IMR-90 (cell line): ENCODE data around the gene MYOM1. TPM values are rescaled to one million over a fixed set of nuclear protein-coding genes. Genes with fewer than 3 reads are reported as not detected.
A peak's percentile ranks its signal among the peaks of the same experiment; 100 is the strongest.

ENCODE experiments used
- ATAC-seq: fragments of 200-7000 bp; cut with Tn5 transposase; 2 replicates; pipeline ENCODE4 v1.9.1; 2020; ENCODE audit warnings: low read depth, mild to moderate bottlenecking, moderate library complexity
- BruUV-seq: library from RNA; stranded (reverse); fragments of 400-500 nt; replicated peaks from 2 replicates; lab custom pipeline; 2021; lab: Mats Ljungman, UMichigan
- CTCF ChIA-PET: fragments of 300-600 bp; formaldehyde crosslinking; extraction: SDS; loops from one replicate; lab custom pipeline; 2021; ENCODE audit warnings: antibody characterized with exemption; lab: Yijun Ruan, JAX
- POLR2A ChIA-PET: fragments of 300-600 bp; sonication (Branson Sonifier 250); formaldehyde crosslinking; loops from one replicate; lab custom pipeline; 2022; ENCODE audit warnings: antibody characterized with exemption; ENCODE audit not compliant: unreplicated experiment; lab: Charles Lee
- DNase-seq: peaks from one replicate; pipeline ENCODE4 v3.0.0; 2013
- H2AFZ ChIP-seq: replicated peaks from 2 replicates; pipeline ENCODE3; 2013; ENCODE audit warnings: low read length, mild to moderate bottlenecking; ENCODE audit not compliant: poor library complexity
- H2AK5ac ChIP-seq: 2 replicates; pipeline ENCODE4 v1.6.1; 2013; ENCODE audit warnings: low read depth, low read length, inconsistent platforms
- H2AK9ac ChIP-seq: replicated peaks from 2 replicates; pipeline ENCODE3; 2013; ENCODE audit warnings: mild to moderate bottlenecking, low read depth, low read length, moderate library complexity; ENCODE audit not compliant: poor library complexity
- H2BK120ac ChIP-seq: 2 replicates; pipeline ENCODE4 v1.6.1; 2013; ENCODE audit warnings: low read depth, low read length, inconsistent platforms
- H2BK15ac ChIP-seq: 3 replicates; pipeline ENCODE4 v1.6.1; 2013; ENCODE audit warnings: low read depth, low read length, inconsistent platforms
- H2BK20ac ChIP-seq: 2 replicates; pipeline ENCODE4 v1.6.1; 2013; ENCODE audit warnings: low read depth, mild to moderate bottlenecking, inconsistent platforms, low read length, moderate library complexity
- H2BK5ac ChIP-seq: 2 replicates; pipeline ENCODE4 v1.6.1; 2013; ENCODE audit warnings: mild to moderate bottlenecking, low read depth, low read length, inconsistent platforms; ENCODE audit not compliant: poor library complexity, severe bottlenecking
- H3K14ac ChIP-seq: replicated peaks from 2 replicates; pipeline ENCODE4 v1.6.1; 2013; ENCODE audit warnings: low read depth, low read length, inconsistent platforms
- H3K18ac ChIP-seq: 2 replicates; pipeline ENCODE4 v1.6.1; 2013; ENCODE audit warnings: low read depth, low read length, control low read depth
- H3K23ac ChIP-seq: 2 replicates; pipeline ENCODE4 v1.6.1; 2013; ENCODE audit warnings: low read depth, low read length, inconsistent platforms
- H3K27ac ChIP-seq: 2 replicates; pipeline ENCODE4 v1.5.1; 2013; ENCODE audit warnings: mild to moderate bottlenecking, control low read depth, low read length; ENCODE audit not compliant: insufficient read depth
- H3K27me3 ChIP-seq: 2 replicates; pipeline ENCODE4 v1.6.1; 2013; ENCODE audit warnings: low read length; ENCODE audit not compliant: control insufficient read depth, insufficient read depth
- H3K36me3 ChIP-seq: 2 replicates; pipeline ENCODE4 v1.6.1; 2013; ENCODE audit warnings: low read length, mixed read lengths; ENCODE audit not compliant: control insufficient read depth, insufficient read depth
- H3K4ac ChIP-seq: 2 replicates; pipeline ENCODE4 v1.6.1; 2013; ENCODE audit warnings: low read depth, low read length, inconsistent platforms
- H3K4me1 ChIP-seq: 2 replicates; pipeline ENCODE4 v1.6.1; 2013; ENCODE audit warnings: low read length, mixed read lengths; ENCODE audit not compliant: control insufficient read depth, insufficient read depth
- H3K4me2 ChIP-seq: 2 replicates; pipeline ENCODE4 v1.6.1; 2013; ENCODE audit warnings: low read depth, mild to moderate bottlenecking, control low read depth, low read length, moderate library complexity
- H3K4me3 ChIP-seq: 2 replicates; pipeline ENCODE4 v1.5.1; 2013; ENCODE audit warnings: low read depth, mild to moderate bottlenecking, control low read depth, low read length, moderate library complexity; ENCODE audit not compliant: insufficient read depth
- H3K56ac ChIP-seq: 2 replicates; pipeline ENCODE4 v1.6.1; 2013; ENCODE audit warnings: low read length, inconsistent platforms; ENCODE audit not compliant: insufficient read depth; ENCODE audit errors: extremely low read depth
- H3K79me1 ChIP-seq, 2 experiments: 2 replicates each; pipeline ENCODE4 v1.6.1; 2013; ENCODE audit warnings: low read length in 2 of 2, inconsistent platforms in 1 of 2, low read depth in 1 of 2
- H3K9ac ChIP-seq: 2 replicates; pipeline ENCODE4 v1.6.1; 2013; ENCODE audit warnings: low read depth, low read length, control low read depth
- H3K9me1 ChIP-seq: 2 replicates; pipeline ENCODE4 v1.6.1; 2013; ENCODE audit warnings: low read length, inconsistent platforms; ENCODE audit not compliant: insufficient read depth
- H3K9me3 ChIP-seq: 2 replicates; pipeline ENCODE4 v1.6.1; 2013; ENCODE audit warnings: low read length; ENCODE audit not compliant: control insufficient read depth, insufficient read depth
- H4K20me1 ChIP-seq: 2 replicates; pipeline ENCODE4 v1.6.1; 2013; ENCODE audit warnings: low read length, inconsistent platforms; ENCODE audit not compliant: insufficient read depth
- H4K5ac ChIP-seq: 2 replicates; pipeline ENCODE4 v1.6.1; 2013; ENCODE audit warnings: mild to moderate bottlenecking, low read depth, low read length, control low read depth
- H4K8ac ChIP-seq, 2 experiments: 2 replicates each; pipeline ENCODE4 v1.6.1; 2013; ENCODE audit warnings: low read depth in 2 of 2, low read length in 2 of 2, control low read depth in 1 of 2, inconsistent platforms in 1 of 2
- H4K91ac ChIP-seq: 2 replicates; pipeline ENCODE4 v1.6.1; 2013; ENCODE audit warnings: low read depth, low read length, inconsistent platforms; ENCODE audit not compliant: insufficient read depth
- CEBPB ChIP-seq: IDR thresholded peaks from 2 replicates; pipeline ENCODE4 v1.6.1; 2012; ENCODE audit warnings: low read depth, low read length, improper control_type of control experiment
- CTCF ChIP-seq: conservative IDR thresholded peaks from 2 replicates; pipeline ENCODE4 v1.5.1; 2012; ENCODE audit warnings: mild to moderate bottlenecking, low read depth, low read length, improper control_type of control experiment
- ELK1 ChIP-seq: fragments of 150-350 bp; IDR thresholded peaks from 2 replicates; pipeline ENCODE4 v1.6.1; 2016; ENCODE audit warnings: low read depth, mild to moderate bottlenecking, low read length, moderate library complexity, borderline replicate concordance
- MAFK ChIP-seq: IDR thresholded peaks from 2 replicates; pipeline ENCODE4 v1.6.1; 2012; ENCODE audit warnings: low read depth, low read length, improper control_type of control experiment
- MXI1 ChIP-seq: IDR thresholded peaks from 2 replicates; pipeline ENCODE4 v1.6.1; 2012; ENCODE audit warnings: low read depth, mild to moderate bottlenecking, low read length, moderate library complexity, borderline replicate concordance
- POLR2A ChIP-seq: IDR thresholded peaks from 2 replicates; pipeline ENCODE4 v1.6.1; 2012; ENCODE audit warnings: mild to moderate bottlenecking, low read depth, low read length
- RFX5 ChIP-seq: IDR thresholded peaks from 2 replicates; pipeline ENCODE4 v1.8.0; 2012; ENCODE audit warnings: low read depth, mild to moderate bottlenecking, low read length, moderate library complexity
- SMC3 ChIP-seq: fragments of 150-350 bp; IDR thresholded peaks from 2 replicates; pipeline ENCODE4 v1.6.1; 2016; ENCODE audit warnings: low read depth, mild to moderate bottlenecking, antibody characterized with exemption, low read length, moderate library complexity
- USF2 ChIP-seq: fragments of 150-350 bp; IDR thresholded peaks from 2 replicates; pipeline ENCODE4 v1.6.1; 2017; ENCODE audit warnings: mild to moderate bottlenecking, antibody characterized with exemption, low read length, low read depth
- WGBS, 2 experiments: methylation state at CpG; one replicate each; pipeline versions ENCODE4 v1.1.5 to v1.1.7; 2013; ENCODE audit warnings: missing lambda C conversion rate in 2 of 2; ENCODE audit not compliant: insufficient read length in 1 of 2; ENCODE audit errors: extremely low coverage in 2 of 2; 5-methylcytosine and 5-hydroxymethylcytosine counted together
- dilution Hi-C: fragments of 300-500 bp; cut with HindIII; formaldehyde crosslinking; loops from one replicate; pipeline ENCODE4 v1.14.3; 2018; ENCODE audit warnings: low sequenced_read_pairs; ENCODE audit not compliant: unreplicated experiment
- in situ Hi-C: fragments of 300-500 bp; cut with MboI; formaldehyde crosslinking; loops from 3 replicates; pipeline ENCODE4 v1.14.3; 2019; ENCODE audit warnings: low sequenced_read_pairs, inconsistent platforms, mixed read lengths
- intact Hi-C: fragments of 100-400 bp; cut with micrococcal nuclease; formaldehyde crosslinking; loops from 2 replicates; pipeline ENCODE4 v1.10.0; 2022
- polyA plus RNA-seq, 3 experiments: library from polyadenylated mRNA; depleted of rRNA; stranded (reverse); fragments of >200 nt; gene quantifications; 2 replicates each; pipeline ENCODE4 v1.2.3, GENCODE V29; 2012; ENCODE audit warnings: low replicate concordance in 1 of 3
- total RNA-seq: library from RNA; depleted of rRNA; stranded (reverse); fragments of >200 nt; gene quantifications from 2 replicates; pipeline ENCODE4 v1.2.3, GENCODE V29; 2012

MYOM1 gene
- total and polyA plus RNA-seq, 2 of the 4 experiments (the other 2 are of a cell fraction), result under 0.01 to 0.10 TPM

GRCh38 chr18:3218819-3219218 lies 949 bp downstream of the MYOM1 start:
- Histone ChIP-seq H3K36me3 (no peaks in the 10 kb centered on the region), H2BK20ac (no peak overlapping the region), H3K4ac (no peak overlapping the region), H4K5ac (no peak overlapping the region), H3K9ac (no peak overlapping the region), H2AFZ (no peak overlapping the region), H3K56ac (no peak overlapping the region), H3K27ac (no peak overlapping the region), H4K91ac (no peak overlapping the region), H2BK120ac (no peak overlapping the region), H2AK5ac (0 out of 2 replicates have a peak overlapping the region, but pooled peaks have one; percentile 21), H3K4me1 (no peaks in the 10 kb centered on the region), H3K27me3 (peaks cover 8% of the 10 kb centered on the region), H3K9me3 (no peaks in the 10 kb centered on the region), H3K14ac (no peak overlapping the region), H4K8ac (no peak overlapping the region), H4K20me1 (no peaks in the 10 kb centered on the region), H2BK5ac (no peak overlapping the region), H2BK15ac (no peak overlapping the region), H3K4me3 (no peak overlapping the region), H3K79me1 (no peaks in the 10 kb centered on the region), H3K23ac (no peak overlapping the region), H3K4me2 (no peak overlapping the region), H3K18ac (no peak overlapping the region), H2AK9ac (no peak overlapping the region), H3K9me1 (no peaks in the 10 kb centered on the region)
- in situ Hi-C loops (no loop called here), intact Hi-C loops (no loop called here), dilution Hi-C loops (no loop called here)
- DNase-seq (no peak), ATAC-seq (no peak)
- ChIA-PET CTCF (interaction anchor here (0.6 kb wide), 2 partner anchors 23 to 491 kb away, joined by 3 to 5 read pairs; no protein-coding TSS in a partner anchor), POLR2A (no interaction called here)
- WGBS, 2 experiments, result no CpG with 5 or more reads among the region's 2 CpGs
- TF ChIP-seq MAFK, result no peak
- no peak for TF ChIP-seq SMC3
- no peak for TF ChIP-seq MXI1
- no peak for TF ChIP-seq USF2
- no peak for TF ChIP-seq POLR2A
- no peak for TF ChIP-seq RFX5
- TF ChIP-seq CTCF, result no peak
- no peak for TF ChIP-seq ELK1
- no peak for TF ChIP-seq CEBPB
- no TSS peak for BruUV-seq
